ENCODE results near the gene TIMP2.

GRCh38 chr17:78954684-78955083 lies 29.5 kb upstream of the TIMP2 start:
- TF ChIP-seq CTCF (IDR thresholded peaks at IDR 0.05) (no peak), POLR2AphosphoS5 (IDR thresholded peaks at IDR 0.05) (no peak)

Data from breast epithelium (tissue), 3 donors.